ENCODE data around the gene SLC49A4. TPM values are rescaled to one million over a fixed set of nuclear protein-coding genes. Genes with fewer than 3 reads are reported as not detected.

SLC49A4 gene
- total RNA-seq, 1 donor from 2014 or later = 14.5 TPM

DNA sequence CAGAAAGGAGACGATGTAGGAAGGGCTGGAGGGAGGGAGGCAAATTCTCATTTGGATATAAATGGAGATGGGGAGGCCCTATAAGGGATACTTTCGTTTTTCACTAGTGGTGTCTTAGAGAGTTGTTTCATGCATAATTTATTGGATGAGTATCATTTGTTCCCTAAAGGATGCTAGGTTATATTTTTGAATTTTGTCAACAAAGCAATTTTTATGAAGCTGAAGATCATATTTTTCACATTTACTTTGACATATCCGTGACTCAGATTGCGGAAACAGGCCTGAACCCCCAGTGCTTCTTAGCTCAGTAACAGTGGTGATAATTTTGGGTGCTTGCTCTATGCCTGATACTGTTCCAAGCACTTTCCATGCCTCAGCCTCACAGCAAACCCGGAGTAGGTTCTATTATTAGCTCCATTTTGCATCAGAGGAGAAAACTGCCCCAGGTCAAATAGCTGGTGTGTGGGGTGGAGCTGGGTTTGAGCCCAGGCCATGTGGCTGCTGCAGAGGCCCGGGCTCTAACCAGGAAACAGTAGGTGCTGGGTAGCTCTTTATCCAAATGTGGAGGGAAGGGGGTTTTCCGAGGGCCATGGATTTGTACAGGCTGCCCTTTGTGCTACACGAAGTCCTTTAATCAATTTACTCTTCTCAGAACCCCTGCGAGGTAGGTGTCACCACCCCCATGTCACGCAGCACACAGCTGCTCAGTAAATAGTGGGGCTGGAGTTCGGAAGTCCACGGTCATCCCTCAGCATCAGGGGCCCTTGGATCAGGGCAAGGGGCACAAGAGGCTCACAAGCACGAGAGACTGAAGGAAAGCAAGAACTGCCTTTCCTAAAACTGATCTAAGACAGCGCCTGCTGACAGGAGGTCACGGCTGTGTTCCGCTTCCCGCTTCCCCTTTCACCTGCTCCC lies 99.1 kb downstream of the SLC49A4 start:
- peak; percentile 36 for DNase-seq

DNA sequence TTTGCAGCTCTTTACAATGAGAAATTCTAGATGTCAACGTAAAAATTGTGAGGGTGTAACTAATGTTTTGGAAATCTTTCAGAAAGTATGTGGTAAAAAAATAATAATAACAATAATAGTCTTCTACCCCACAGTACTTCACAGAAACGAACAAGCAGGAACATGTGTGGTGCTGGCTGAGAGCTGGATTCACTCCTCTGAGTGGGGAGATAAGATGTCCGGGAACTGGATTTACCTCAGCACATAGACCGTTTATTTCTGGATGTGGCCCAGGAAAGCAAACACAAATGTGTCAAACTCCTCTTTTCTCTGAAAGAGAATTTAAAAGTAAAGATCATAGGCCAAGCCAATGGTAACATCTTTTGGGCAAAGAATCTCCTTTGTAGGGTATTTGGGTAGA lies 103.4 kb downstream of the SLC49A4 start:
- Histone ChIP-seq H3K27ac (replicated peaks) (no peak overlapping the region), H3K4me3 (no peak overlapping the region), H3K27me3 (ENCODE audit: low read depth) (peaks cover 9% of the 10 kb centered on the region), H3K4me1 (peaks cover 18% of the 10 kb centered on the region), H3K36me3 (no peaks in the 10 kb centered on the region), H3K9me3 (replicated peaks) (no peaks in the 10 kb centered on the region)
- TF ChIP-seq, protein P1, sequence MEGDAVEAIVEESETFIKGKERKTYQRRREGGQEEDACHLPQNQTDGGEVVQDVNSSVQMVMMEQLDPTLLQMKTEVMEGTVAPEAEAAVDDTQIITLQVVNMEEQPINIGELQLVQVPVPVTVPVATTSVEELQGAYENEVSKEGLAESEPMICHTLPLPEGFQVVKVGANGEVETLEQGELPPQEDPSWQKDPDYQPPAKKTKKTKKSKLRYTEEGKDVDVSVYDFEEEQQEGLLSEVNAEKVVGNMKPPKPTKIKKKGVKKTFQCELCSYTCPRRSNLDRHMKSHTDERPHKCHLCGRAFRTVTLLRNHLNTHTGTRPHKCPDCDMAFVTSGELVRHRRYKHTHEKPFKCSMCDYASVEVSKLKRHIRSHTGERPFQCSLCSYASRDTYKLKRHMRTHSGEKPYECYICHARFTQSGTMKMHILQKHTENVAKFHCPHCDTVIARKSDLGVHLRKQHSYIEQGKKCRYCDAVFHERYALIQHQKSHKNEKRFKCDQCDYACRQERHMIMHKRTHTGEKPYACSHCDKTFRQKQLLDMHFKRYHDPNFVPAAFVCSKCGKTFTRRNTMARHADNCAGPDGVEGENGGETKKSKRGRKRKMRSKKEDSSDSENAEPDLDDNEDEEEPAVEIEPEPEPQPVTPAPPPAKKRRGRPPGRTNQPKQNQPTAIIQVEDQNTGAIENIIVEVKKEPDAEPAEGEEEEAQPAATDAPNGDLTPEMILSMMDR (IDR thresholded peaks at IDR 0.05; ENCODE audit: borderline replicate concordance) = no peak
- intact Hi-C loops (cut with micrococcal nuclease) = no loop called here
- no peak for DNase-seq

More for the DNA sequence above, 99.1 kb downstream of the SLC49A4 start:
- no peaks in the 10 kb centered on the region for H3K9me3 ChIP-seq (replicated peaks)
- no peak overlapping the region for H3K4me3 ChIP-seq
- H3K27ac ChIP-seq (replicated peaks) = peak overlapping the region; percentile 55
- no peaks in the 10 kb centered on the region for H3K36me3 ChIP-seq
- peaks cover 42% of the 10 kb centered on the region for H3K4me1 ChIP-seq
- intact Hi-C loops (cut with micrococcal nuclease) = no loop called here
- peaks cover 9% of the 10 kb centered on the region for H3K27me3 ChIP-seq (ENCODE audit: low read depth)
- TF ChIP-seq, protein P1 (IDR thresholded peaks at IDR 0.05; ENCODE audit: borderline replicate concordance) = no peak

DNA sequence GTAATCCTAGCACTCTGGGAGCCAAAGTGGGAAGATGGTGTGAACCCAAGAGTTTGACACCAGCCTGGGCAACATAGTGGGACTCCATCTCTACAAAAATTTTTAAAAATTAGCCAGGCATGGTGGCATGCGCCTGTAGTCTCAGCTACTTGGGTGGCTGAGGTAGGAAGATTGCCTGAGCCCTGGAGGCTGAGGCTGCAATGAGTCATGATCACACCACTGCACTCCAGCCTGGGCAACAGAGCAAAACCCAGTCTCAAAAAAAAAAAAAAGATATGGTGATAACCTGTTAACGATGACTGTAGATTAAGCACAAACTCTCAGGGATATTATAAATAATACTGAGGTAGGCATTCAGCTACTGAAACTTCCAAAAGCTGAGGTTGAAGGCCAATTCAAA lies 107.5 kb downstream of the SLC49A4 start:
- no peaks in the 10 kb centered on the region for H3K27me3 ChIP-seq (ENCODE audit: low read depth)
- no peak overlapping the region for H3K4me3 ChIP-seq
- H3K4me1 ChIP-seq = peaks cover 13% of the 10 kb centered on the region
- intact Hi-C loops (cut with micrococcal nuclease) = no loop called here
- DNase-seq = no peak
- TF ChIP-seq, protein P1 (IDR thresholded peaks at IDR 0.05; ENCODE audit: borderline replicate concordance) = no peak
- H3K27ac ChIP-seq (replicated peaks) = no peak overlapping the region
- no peaks in the 10 kb centered on the region for H3K36me3 ChIP-seq
- peaks cover 6% of the 10 kb centered on the region for H3K9me3 ChIP-seq (replicated peaks)

DNA sequence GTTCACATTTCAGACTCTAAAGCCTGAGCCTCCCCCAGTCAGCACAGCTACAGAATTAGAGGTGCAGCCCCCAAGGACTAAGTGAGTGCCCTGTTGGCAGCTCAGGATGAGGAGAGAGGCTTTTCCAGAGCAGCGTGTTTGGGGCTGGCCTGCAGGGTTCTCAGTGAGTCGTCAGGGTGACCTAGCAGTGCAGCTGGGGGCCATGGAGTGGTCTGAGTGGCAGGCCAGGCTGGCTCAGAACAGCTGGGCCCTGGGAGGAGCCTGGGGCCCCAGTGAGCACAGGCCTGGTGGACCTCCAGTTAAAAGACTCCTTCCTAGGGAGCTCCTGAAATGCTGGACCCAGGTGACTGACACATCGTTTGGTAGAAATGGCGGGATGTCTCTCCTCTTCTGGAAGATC lies 108.3 kb downstream of the SLC49A4 start:
- no peak for DNase-seq
- Histone ChIP-seq H3K9me3 (replicated peaks) (peaks cover 6% of the 10 kb centered on the region), H3K27ac (replicated peaks) (no peak overlapping the region), H3K4me1 (peaks cover 6% of the 10 kb centered on the region), H3K27me3 (ENCODE audit: low read depth) (no peaks in the 10 kb centered on the region), H3K36me3 (no peaks in the 10 kb centered on the region), H3K4me3 (no peak overlapping the region)
- intact Hi-C loops (cut with micrococcal nuclease) = no loop called here
- TF ChIP-seq, protein P1 (IDR thresholded peaks at IDR 0.05; ENCODE audit: borderline replicate concordance) = no peak

DNA sequence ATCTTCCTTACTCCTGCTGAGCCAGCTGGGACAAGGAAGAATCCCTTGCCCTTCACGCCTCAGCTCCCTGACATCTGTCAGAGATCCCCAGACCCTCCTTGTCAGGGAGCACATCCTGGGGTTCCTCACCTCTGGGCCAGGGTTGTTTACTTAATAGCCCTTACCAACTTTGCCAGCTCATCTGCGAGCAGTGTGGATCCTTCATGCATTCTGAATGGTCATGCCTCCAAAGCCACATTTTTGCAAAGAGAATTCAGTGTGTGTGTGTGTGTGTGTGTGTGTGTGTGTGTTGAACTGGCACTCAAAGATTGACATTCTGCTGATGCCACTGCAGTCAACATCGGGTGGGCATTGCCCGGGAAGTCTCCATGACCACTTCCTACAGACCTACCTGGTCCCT lies 112.6 kb downstream of the SLC49A4 start:
- Histone ChIP-seq H3K27ac (replicated peaks) (no peak overlapping the region), H3K27me3 (ENCODE audit: low read depth) (peaks cover 9% of the 10 kb centered on the region), H3K4me3 (no peak overlapping the region), H3K36me3 (peaks cover 5% of the 10 kb centered on the region), H3K4me1 (no peaks in the 10 kb centered on the region), H3K9me3 (replicated peaks) (peaks cover 6% of the 10 kb centered on the region)
- no peak for DNase-seq
- TF ChIP-seq, protein P1 (IDR thresholded peaks at IDR 0.05; ENCODE audit: borderline replicate concordance) = no peak
- intact Hi-C loops (cut with micrococcal nuclease) = no loop called here

All from left ventricle myocardium inferior (tissue), 1 donor.